Smooth muscle cell (in vitro differentiated cells): ENCODE results near the gene BCL6. TPM values are rescaled to one million over a fixed set of nuclear protein-coding genes. Genes with fewer than 3 reads are reported as not detected.
"Not testable (repeated sequence)": the region's sequence is repeated elsewhere in the genome, so short reads cannot be mapped to it uniquely, and the experiment has no call there.

Experiments used
- DNase-seq: peaks from one replicate; lab custom pipeline; 2025; ENCODE audit not compliant: unreplicated experiment; lab: John Stamatoyannopoulos, UW
- H2AFZ ChIP-seq: fragments of 200-600 bp; sonication (generic); 2 replicates; pipeline ENCODE4 v1.6.0; 2016; ENCODE audit warnings: antibody characterized with exemption, low read depth, mild to moderate bottlenecking
- H3F3A ChIP-seq: fragments of 200-600 bp; sonication (generic); 2 replicates; pipeline ENCODE4 v1.6.0; 2017; ENCODE audit warnings: antibody characterized with exemption, low read depth
- H3K27ac ChIP-seq: fragments of 200-600 bp; sonication (generic); 2 replicates; pipeline ENCODE4 v1.5.1; 2016; ENCODE audit warnings: low read depth, mild to moderate bottlenecking
- H3K27me3 ChIP-seq: fragments of 200-600 bp; sonication (generic); 2 replicates; pipeline ENCODE4 v1.6.1; 2016; ENCODE audit warnings: low read depth, mild to moderate bottlenecking
- H3K36me3 ChIP-seq: fragments of 200-600 bp; sonication (generic); 2 replicates; pipeline ENCODE4 v1.5.1; 2016; ENCODE audit warnings: low read depth
- H3K4me1 ChIP-seq: fragments of 200-600 bp; sonication (generic); 2 replicates; pipeline ENCODE4 v1.5.1; 2016; ENCODE audit warnings: low read depth
- H3K4me2 ChIP-seq: fragments of 200-600 bp; sonication (generic); 2 replicates; pipeline ENCODE4 v1.6.0; 2016; ENCODE audit warnings: mild to moderate bottlenecking
- H3K4me3 ChIP-seq: fragments of 200-600 bp; sonication (generic); 2 replicates; pipeline ENCODE4 v1.5.1; 2016; ENCODE audit warnings: mild to moderate bottlenecking
- H3K79me2 ChIP-seq: fragments of 200-600 bp; sonication (generic); 2 replicates; pipeline ENCODE4 v1.6.0; 2016; ENCODE audit warnings: low read depth, mild to moderate bottlenecking
- H3K9ac ChIP-seq: fragments of 200-600 bp; sonication (generic); 2 replicates; pipeline ENCODE4 v1.6.0; 2016; ENCODE audit warnings: low read depth
- H3K9me3 ChIP-seq: fragments of 200-600 bp; sonication (generic); replicated peaks from 2 replicates; pipeline ENCODE4 v1.5.1; 2016; ENCODE audit warnings: low read depth
- H4K20me1 ChIP-seq: fragments of 200-600 bp; sonication (generic); 2 replicates; pipeline ENCODE4 v1.6.0; 2016; ENCODE audit warnings: low read depth
- CTCF ChIP-seq: fragments of 200-600 bp; sonication (generic); IDR thresholded peaks from 2 replicates; pipeline ENCODE4 v1.5.1; 2017; ENCODE audit warnings: borderline replicate concordance, mild to moderate bottlenecking, antibody characterized with exemption; ENCODE audit not compliant: insufficient read depth, poor library complexity, severe bottlenecking
- WGBS: methylation state at CpG from one replicate; pipeline ENCODE4 v1.1.7; 2016; ENCODE audit warnings: low lambda C conversion rate; 5-methylcytosine and 5-hydroxymethylcytosine counted together
- polyA plus RNA-seq: library from polyadenylated mRNA; unstranded; fragments of >200 nt; fragmentation: Nextera tagmentation; extraction: Ambion mirVana; gene quantifications from 2 replicates; pipeline ENCODE4 v1.2.1, GENCODE V29; 2016
- total RNA-seq: library from RNA; depleted of rRNA; stranded (reverse); fragments of >200 nt; gene quantifications from 2 replicates; pipeline ENCODE4 v1.2.3, GENCODE V29; 2014

Gene BCL6
- total and polyA plus RNA-seq, 2 experiments from 2014 or later: 18.3 to 39.1 TPM

GRCh38 chr3:187686621-187687273 lies 58.5 kb downstream of the BCL6 start:
- Histone ChIP-seq H3K4me3 (no peak overlapping the region), H3K36me3 (no peaks in the 10 kb centered on the region), H3K27me3 (no peaks in the 10 kb centered on the region), H3K4me1 (no peaks in the 10 kb centered on the region), H3K27ac (no peak overlapping the region), H2AFZ (no peak overlapping the region), H3K79me2 (no peaks in the 10 kb centered on the region), H4K20me1 (no peaks in the 10 kb centered on the region), H3K9ac (no peak overlapping the region), H3K9me3 (no peaks in the 10 kb centered on the region), H3K4me2 (no peak overlapping the region), H3F3A (peaks cover 4% of the 10 kb centered on the region)
- WGBS: 94% methylated on average over 5 of the region's 5 CpGs
- DNase-seq: no peak
- no peak for TF ChIP-seq CTCF

- Histone ChIP-seq H3K9ac (no peak overlapping the region), H3K79me2 (no peaks in the 10 kb centered on the region), H3F3A (peaks cover 4% of the 10 kb centered on the region), H3K9me3 (no peaks in the 10 kb centered on the region), H3K27me3 (no peaks in the 10 kb centered on the region), H3K4me2 (no peak overlapping the region), H3K36me3 (no peaks in the 10 kb centered on the region), H4K20me1 (no peaks in the 10 kb centered on the region), H3K27ac (no peak overlapping the region), H3K4me3 (no peak overlapping the region), H2AFZ (no peak overlapping the region), H3K4me1 (no peaks in the 10 kb centered on the region)
- DNase-seq: no peak
- WGBS: 93% methylated on average over 7 of the region's 7 CpGs
- no peak for TF ChIP-seq CTCF
These were observed 59.3 kb downstream of the BCL6 start for GRCh38 chr3:187685948-187686347.

GRCh38 chr3:187684880-187685279 lies 60.4 kb downstream of the BCL6 start:
- H3K79me2 ChIP-seq: no peaks in the 10 kb centered on the region
- H3K27me3 ChIP-seq: no peaks in the 10 kb centered on the region
- DNase-seq: no peak
- no peak overlapping the region for H3K4me3 ChIP-seq
- H2AFZ ChIP-seq: no peak overlapping the region
- H3K27ac ChIP-seq: no peak overlapping the region
- H4K20me1 ChIP-seq: no peaks in the 10 kb centered on the region
- no peak overlapping the region for H3K4me2 ChIP-seq
- H3F3A ChIP-seq: peaks cover 4% of the 10 kb centered on the region
- H3K9me3 ChIP-seq: no peaks in the 10 kb centered on the region
- TF ChIP-seq CTCF: no peak
- no peaks in the 10 kb centered on the region for H3K36me3 ChIP-seq
- WGBS: 25% methylated on average over 2 of the region's 2 CpGs
- no peaks in the 10 kb centered on the region for H3K4me1 ChIP-seq
- H3K9ac ChIP-seq: no peak overlapping the region

- Histone ChIP-seq H3F3A (peaks cover 4% of the 10 kb centered on the region), H2AFZ (no peak overlapping the region), H3K9me3 (no peaks in the 10 kb centered on the region), H4K20me1 (no peaks in the 10 kb centered on the region), H3K36me3 (no peaks in the 10 kb centered on the region), H3K4me2 (no peak overlapping the region), H3K27me3 (no peaks in the 10 kb centered on the region), H3K4me3 (no peak overlapping the region), H3K79me2 (no peaks in the 10 kb centered on the region), H3K9ac (no peak overlapping the region), H3K27ac (no peak overlapping the region), H3K4me1 (no peaks in the 10 kb centered on the region)
- WGBS: 97% methylated on average over 1 of the region's 1 CpG
- no peak for TF ChIP-seq CTCF
- no peak for DNase-seq
These were observed 60.8 kb downstream of the BCL6 start for GRCh38 chr3:187684444-187684843.

- not testable (repeated sequence) for H2AFZ ChIP-seq, H3K4me1 ChIP-seq, H3K9ac ChIP-seq, H3K79me2 ChIP-seq, H3K9me3 ChIP-seq, H3K4me2 ChIP-seq, H3K27ac ChIP-seq, DNase-seq, H3K27me3 ChIP-seq, H4K20me1 ChIP-seq, H3K4me3 ChIP-seq, H3F3A ChIP-seq, H3K36me3 ChIP-seq
- WGBS: 89% methylated on average over 11 of the region's 11 CpGs
These were observed 63.5 kb downstream of the BCL6 start for GRCh38 chr3:187681756-187682155.
